ENCODE measurements around the gene PADI4. TPM values are rescaled to one million over a fixed set of nuclear protein-coding genes. Genes with fewer than 3 reads are reported as not detected.

PADI4 gene
- total RNA-seq, 1 experiment from 2014 or later, result 0.26 TPM

GRCh38 chr1:17356387-17357026, 48.5 kb downstream of the PADI4 start:
- peaks cover 3% of the 10 kb centered on the region; the same call in 1 of the 2 replicates for H3K27me3 Mint-ChIP-seq (ENCODE audit: low read depth)
- ChIA-PET POLR2A (no interaction called here), CTCF (interaction anchor here (0.6 to 2.1 kb wide), 5 partner anchors 15 to 50 kb away, joined by 3 to 12 read pairs (median 3); partner anchors contain the start of gene PADI6)
- no peak overlapping the region for H3K4me3 Mint-ChIP-seq
- TF ChIP-seq USF2 (CRISPR knock-in tag; IDR thresholded peaks at IDR 0.05) (no peak), ERG (CRISPR knock-in tag; IDR thresholded peaks at IDR 0.05) (no peak), EMX1 (CRISPR knock-in tag; IDR thresholded peaks at IDR 0.05) (no peak), KAT7 (CRISPR knock-in tag; IDR thresholded peaks at IDR 0.05; ENCODE audit: borderline replicate concordance) (no peak), OVOL2 (CRISPR knock-in tag; IDR thresholded peaks at IDR 0.05; ENCODE audit: borderline replicate concordance) (no peak)
- DNase-seq (ENCODE audit: low spot score), result no peak
- peaks cover 10% of the 10 kb centered on the region; the same call in 1 of the 2 replicates for H3K4me1 Mint-ChIP-seq
- peak overlapping the region; percentile 65; the same call in 1 of the 2 replicates for H3K27ac Mint-ChIP-seq
- H3K9me3 Mint-ChIP-seq, result no peaks in the 10 kb centered on the region
- no peak for ATAC-seq
- no peaks in the 10 kb centered on the region for H3K36me3 Mint-ChIP-seq

DNA sequence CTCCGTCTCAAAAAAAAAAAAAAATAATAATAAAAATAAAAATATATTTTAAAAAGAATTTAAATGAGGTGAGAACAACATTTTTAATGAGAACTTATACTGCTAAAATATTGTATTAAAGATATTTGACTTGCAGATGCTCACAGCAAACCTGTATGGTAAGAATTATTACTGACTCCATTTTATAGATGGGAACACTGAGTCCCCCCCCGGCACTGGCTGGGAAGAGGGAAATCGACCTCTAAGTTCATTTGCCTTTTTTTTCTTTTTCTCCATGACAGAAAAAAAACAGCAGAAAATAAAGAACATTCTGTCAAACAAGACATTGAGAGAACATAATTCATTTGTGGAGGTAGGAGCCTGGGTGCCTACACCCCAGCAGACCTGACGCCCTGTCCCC, 50.6 kb downstream of the PADI4 start:
- no peaks in the 10 kb centered on the region for H3K27me3 Mint-ChIP-seq (ENCODE audit: low read depth)
- no peaks in the 10 kb centered on the region for H3K9me3 Mint-ChIP-seq
- peaks cover 13% of the 10 kb centered on the region; the same call in 1 of the 2 replicates for H3K4me1 Mint-ChIP-seq
- ChIA-PET POLR2A (no interaction called here), CTCF (interaction anchor here (0.6 to 1.0 kb wide), 5 partner anchors 11 to 233 kb away, joined by 3 to 6 read pairs (median 3); no protein-coding TSS in a partner anchor)
- DNase-seq (ENCODE audit: low spot score) (no peak), ATAC-seq (no peak)
- H3K27ac Mint-ChIP-seq, result no peak overlapping the region
- H3K4me3 Mint-ChIP-seq, result no peak overlapping the region
- H3K36me3 Mint-ChIP-seq, result no peaks in the 10 kb centered on the region
- TF ChIP-seq SMAD4 (CRISPR knock-in tag; IDR thresholded peaks at IDR 0.05), result no peak
- TF ChIP-seq NFYB (CRISPR knock-in tag; conservative IDR thresholded peaks at IDR 0.05; ENCODE audit: low read depth), result no peak
- no peak for TF ChIP-seq TEAD4 (CRISPR knock-in tag; IDR thresholded peaks at IDR 0.05)
- TF ChIP-seq, protein P1, sequence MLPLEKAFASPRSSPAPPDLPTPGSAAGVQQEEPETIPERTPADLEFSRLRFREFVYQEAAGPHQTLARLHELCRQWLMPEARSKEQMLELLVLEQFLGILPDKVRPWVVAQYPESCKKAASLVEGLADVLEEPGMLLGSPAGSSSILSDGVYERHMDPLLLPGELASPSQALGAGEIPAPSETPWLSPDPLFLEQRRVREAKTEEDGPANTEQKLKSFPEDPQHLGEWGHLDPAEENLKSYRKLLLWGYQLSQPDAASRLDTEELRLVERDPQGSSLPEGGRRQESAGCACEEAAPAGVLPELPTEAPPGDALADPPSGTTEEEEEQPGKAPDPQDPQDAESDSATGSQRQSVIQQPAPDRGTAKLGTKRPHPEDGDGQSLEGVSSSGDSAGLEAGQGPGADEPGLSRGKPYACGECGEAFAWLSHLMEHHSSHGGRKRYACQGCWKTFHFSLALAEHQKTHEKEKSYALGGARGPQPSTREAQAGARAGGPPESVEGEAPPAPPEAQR (CRISPR knock-in tag; IDR thresholded peaks at IDR 0.05), result no peak
- TF ChIP-seq ZNF138 (CRISPR knock-in tag; conservative IDR thresholded peaks at IDR 0.05), result no peak
- no peak for TF ChIP-seq FOXJ3 (CRISPR knock-in tag; IDR thresholded peaks at IDR 0.05; ENCODE audit: borderline replicate concordance)
- TF ChIP-seq ARID4B (CRISPR knock-in tag; IDR thresholded peaks at IDR 0.05; ENCODE audit: borderline replicate concordance), result no peak
- no peak for TF ChIP-seq ZNF232 (CRISPR knock-in tag; IDR thresholded peaks at IDR 0.05)
- no peak for TF ChIP-seq MYBL2 (CRISPR knock-in tag; IDR thresholded peaks at IDR 0.05)
- TF ChIP-seq ERG (CRISPR knock-in tag; IDR thresholded peaks at IDR 0.05), result no peak
- no peak for TF ChIP-seq JAZF1 (CRISPR knock-in tag; IDR thresholded peaks at IDR 0.05)
- no peak for TF ChIP-seq EMX1 (CRISPR knock-in tag; IDR thresholded peaks at IDR 0.05)
- TF ChIP-seq, protein P2, sequence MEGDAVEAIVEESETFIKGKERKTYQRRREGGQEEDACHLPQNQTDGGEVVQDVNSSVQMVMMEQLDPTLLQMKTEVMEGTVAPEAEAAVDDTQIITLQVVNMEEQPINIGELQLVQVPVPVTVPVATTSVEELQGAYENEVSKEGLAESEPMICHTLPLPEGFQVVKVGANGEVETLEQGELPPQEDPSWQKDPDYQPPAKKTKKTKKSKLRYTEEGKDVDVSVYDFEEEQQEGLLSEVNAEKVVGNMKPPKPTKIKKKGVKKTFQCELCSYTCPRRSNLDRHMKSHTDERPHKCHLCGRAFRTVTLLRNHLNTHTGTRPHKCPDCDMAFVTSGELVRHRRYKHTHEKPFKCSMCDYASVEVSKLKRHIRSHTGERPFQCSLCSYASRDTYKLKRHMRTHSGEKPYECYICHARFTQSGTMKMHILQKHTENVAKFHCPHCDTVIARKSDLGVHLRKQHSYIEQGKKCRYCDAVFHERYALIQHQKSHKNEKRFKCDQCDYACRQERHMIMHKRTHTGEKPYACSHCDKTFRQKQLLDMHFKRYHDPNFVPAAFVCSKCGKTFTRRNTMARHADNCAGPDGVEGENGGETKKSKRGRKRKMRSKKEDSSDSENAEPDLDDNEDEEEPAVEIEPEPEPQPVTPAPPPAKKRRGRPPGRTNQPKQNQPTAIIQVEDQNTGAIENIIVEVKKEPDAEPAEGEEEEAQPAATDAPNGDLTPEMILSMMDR (IDR thresholded peaks at IDR 0.05), result no peak
- no peak for TF ChIP-seq ZNF423 (CRISPR knock-in tag; IDR thresholded peaks at IDR 0.05)
- TF ChIP-seq, protein P3, sequence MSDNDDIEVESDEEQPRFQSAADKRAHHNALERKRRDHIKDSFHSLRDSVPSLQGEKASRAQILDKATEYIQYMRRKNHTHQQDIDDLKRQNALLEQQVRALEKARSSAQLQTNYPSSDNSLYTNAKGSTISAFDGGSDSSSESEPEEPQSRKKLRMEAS (CRISPR knock-in tag; IDR thresholded peaks at IDR 0.05), result no peak
- TF ChIP-seq RORB (CRISPR knock-in tag; IDR thresholded peaks at IDR 0.05), result no peak
- TF ChIP-seq, protein P4, sequence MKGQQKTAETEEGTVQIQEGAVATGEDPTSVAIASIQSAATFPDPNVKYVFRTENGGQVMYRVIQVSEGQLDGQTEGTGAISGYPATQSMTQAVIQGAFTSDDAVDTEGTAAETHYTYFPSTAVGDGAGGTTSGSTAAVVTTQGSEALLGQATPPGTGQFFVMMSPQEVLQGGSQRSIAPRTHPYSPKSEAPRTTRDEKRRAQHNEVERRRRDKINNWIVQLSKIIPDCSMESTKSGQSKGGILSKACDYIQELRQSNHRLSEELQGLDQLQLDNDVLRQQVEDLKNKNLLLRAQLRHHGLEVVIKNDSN (CRISPR knock-in tag; IDR thresholded peaks at IDR 0.05), result no peak
